H9 (cell line): Measurements from ENCODE around the gene COTL1. TPM values are rescaled to one million over a fixed set of nuclear protein-coding genes. Genes with fewer than 3 reads are reported as not detected.

ENCODE experiments used
- DNase-seq: peaks from one replicate; pipeline ENCODE4 v3.0.0-alpha.2; 2017
- H2AFZ ChIP-seq: one replicate; pipeline ENCODE4 v1.6.1; 2013; ENCODE audit warnings: mild to moderate bottlenecking, low read length, control low read depth, moderate library complexity
- H2AK5ac ChIP-seq: 2 replicates; pipeline ENCODE4 v1.6.1; 2013; ENCODE audit warnings: low read length, control low read depth, mixed read lengths; ENCODE audit not compliant: insufficient read length
- H2BK120ac ChIP-seq: one replicate; pipeline ENCODE4 v1.6.1; 2013; ENCODE audit warnings: low read depth, mild to moderate bottlenecking, low read length, control low read depth, inconsistent platforms; ENCODE audit not compliant: poor library complexity, severe bottlenecking
- H2BK12ac ChIP-seq: 2 replicates; pipeline ENCODE4 v1.6.1; 2013; ENCODE audit warnings: low read length, control low read depth, mixed read lengths, low read depth; ENCODE audit not compliant: insufficient read length
- H2BK15ac ChIP-seq: 2 replicates; pipeline ENCODE4 v1.6.1; 2013; ENCODE audit warnings: low read depth, low read length, control low read depth
- H2BK20ac ChIP-seq: one replicate; pipeline ENCODE4 v1.6.1; 2013; ENCODE audit warnings: low read depth, mild to moderate bottlenecking, low read length, control low read depth, inconsistent platforms; ENCODE audit not compliant: poor library complexity, severe bottlenecking
- H2BK5ac ChIP-seq: 2 replicates; pipeline ENCODE4 v1.6.1; 2013; ENCODE audit warnings: low read length, control low read depth, mixed read lengths; ENCODE audit not compliant: insufficient read length
- H3K14ac ChIP-seq: 2 replicates; pipeline ENCODE4 v1.6.1; 2013; ENCODE audit warnings: low read length, control low read depth; ENCODE audit not compliant: insufficient read depth
- H3K18ac ChIP-seq: 2 replicates; pipeline ENCODE4 v1.6.1; 2013; ENCODE audit warnings: low read depth, mild to moderate bottlenecking, mixed read lengths, low read length, control low read depth; ENCODE audit not compliant: insufficient read length
- H3K23ac ChIP-seq: 2 replicates; pipeline ENCODE4 v1.6.1; 2013; ENCODE audit warnings: low read length, control low read depth, mixed read lengths, low read depth; ENCODE audit not compliant: insufficient read length
- H3K23me2 ChIP-seq: 2 replicates; pipeline ENCODE4 v1.6.1; 2013; ENCODE audit warnings: low read depth, mild to moderate bottlenecking, mixed read lengths, low read length, control low read depth; ENCODE audit not compliant: insufficient read length, poor library complexity, severe bottlenecking
- H3K27ac ChIP-seq: 2 replicates; pipeline ENCODE4 v1.5.1; 2013; ENCODE audit warnings: low read length, control low read depth, mixed read lengths, low read depth; ENCODE audit not compliant: insufficient read length
- H3K27me3 ChIP-seq: 2 replicates; pipeline ENCODE4 v1.6.1; 2013; ENCODE audit warnings: low read length, control low read depth, inconsistent platforms; ENCODE audit not compliant: insufficient read depth
- H3K4ac ChIP-seq: 2 replicates; pipeline ENCODE4 v1.6.1; 2013; ENCODE audit warnings: low read depth, mild to moderate bottlenecking, control low read depth, inconsistent platforms, low read length, moderate library complexity
- H3K4me1 ChIP-seq: 2 replicates; pipeline ENCODE4 v1.6.1; 2013; ENCODE audit warnings: low read length, control low read depth, inconsistent platforms; ENCODE audit not compliant: insufficient read depth
- H3K4me2 ChIP-seq: 2 replicates; pipeline ENCODE4 v1.6.1; 2013; ENCODE audit warnings: low read length, control low read depth, mixed read lengths; ENCODE audit not compliant: insufficient read length, insufficient read depth
- H3K56ac ChIP-seq: 2 replicates; pipeline ENCODE4 v1.6.1; 2013; ENCODE audit warnings: low read depth, mild to moderate bottlenecking, mixed read lengths, low read length, control low read depth; ENCODE audit not compliant: insufficient read length
- H3K79me1 ChIP-seq: 2 replicates; pipeline ENCODE4 v1.6.1; 2013; ENCODE audit warnings: low read depth, mild to moderate bottlenecking, moderate library complexity, low read length, control low read depth, inconsistent platforms; ENCODE audit not compliant: insufficient read depth, poor library complexity, severe bottlenecking
- H3K79me2 ChIP-seq: 2 replicates; pipeline ENCODE4 v1.6.1; 2013; ENCODE audit warnings: low read length, control low read depth, inconsistent platforms; ENCODE audit not compliant: insufficient read depth
- H3K9ac ChIP-seq: 2 replicates; pipeline ENCODE4 v1.6.1; 2013; ENCODE audit warnings: low read length, control low read depth, mixed read lengths; ENCODE audit not compliant: insufficient read length; ENCODE audit errors: extremely low read depth
- H3K9me3 ChIP-seq: one replicate; pipeline ENCODE4 v1.6.1; 2013; ENCODE audit warnings: low read depth, low read length, inconsistent platforms; ENCODE audit not compliant: control insufficient read depth
- H3T11ph ChIP-seq: one replicate; pipeline ENCODE4 v1.6.1; 2013; ENCODE audit warnings: mild to moderate bottlenecking, low read length, control low read depth, inconsistent platforms
- H4K20me1 ChIP-seq: one replicate; pipeline ENCODE4 v1.6.1; 2013; ENCODE audit not compliant: control insufficient read depth, insufficient read length, insufficient read depth
- H4K5ac ChIP-seq: 2 replicates; pipeline ENCODE4 v1.6.1; 2013; ENCODE audit warnings: low read depth, mild to moderate bottlenecking, mixed read lengths, low read length, control low read depth; ENCODE audit not compliant: insufficient read length
- H4K8ac ChIP-seq: replicated peaks from 2 replicates; pipeline ENCODE4 v1.6.1; 2013; ENCODE audit warnings: low read length, control low read depth, mixed read lengths, low read depth; ENCODE audit not compliant: insufficient read length
- H4K91ac ChIP-seq: 2 replicates; pipeline ENCODE4 v1.6.1; 2013; ENCODE audit warnings: low read depth, mild to moderate bottlenecking, moderate library complexity, mixed read lengths, low read length, control low read depth; ENCODE audit not compliant: insufficient read length
- H3K27ac Mint-ChIP-seq, 3 experiments: 2 replicates in 2 of 3; 3 replicates in 1 of 3; pipeline ENCODE4 v1.8.0; 2020 to 2021; ENCODE audit warnings: mixed read lengths in 3 of 3, mild to moderate bottlenecking in 1 of 3, moderate library complexity in 1 of 3
- H3K27me3 Mint-ChIP-seq: 2 replicates; pipeline ENCODE4 v1.8.0; 2021; ENCODE audit warnings: low read depth, mild to moderate bottlenecking, moderate library complexity, mixed read lengths
- H3K36me3 Mint-ChIP-seq, 3 experiments: 2 replicates in 2 of 3; 3 replicates in 1 of 3; pipeline ENCODE4 v1.8.0; 2020 to 2021; ENCODE audit warnings: low read depth in 3 of 3, mixed read lengths in 3 of 3; ENCODE audit not compliant: insufficient read depth in 1 of 3
- H3K4me1 Mint-ChIP-seq, 2 experiments: 2 replicates each; pipeline ENCODE4 v1.8.0; 2020; ENCODE audit warnings: mixed read lengths in 2 of 2
- H3K4me3 Mint-ChIP-seq, 2 experiments: 2 replicates in 1 of 2; 3 replicates in 1 of 2; pipeline ENCODE4 v1.8.0; 2020 to 2021; ENCODE audit warnings: mild to moderate bottlenecking in 2 of 2, mixed read lengths in 2 of 2, moderate library complexity in 1 of 2
- H3K9me3 Mint-ChIP-seq, 2 experiments: 2 replicates in 1 of 2; 3 replicates in 1 of 2; pipeline ENCODE4 v1.8.0; 2020; ENCODE audit warnings: mild to moderate bottlenecking in 2 of 2, mixed read lengths in 2 of 2, moderate library complexity in 1 of 2
- CTCF ChIP-seq: fragments of 200-600 bp; sonication (generic); conservative IDR thresholded peaks from 3 replicates; pipeline ENCODE4 v1.8.0; 2021; ENCODE audit warnings: antibody characterized with exemption, mild to moderate bottlenecking
- WGBS: extraction: QIAGEN DNeasy Blood & Tissue Kit; methylation state at CpG from one replicate; pipeline ENCODE4 v1.1.7; 2013; ENCODE audit warnings: missing lambda C conversion rate, low lambda C conversion rate, mixed read lengths; ENCODE audit not compliant: insufficient read length; ENCODE audit errors: extremely low coverage; 5-methylcytosine and 5-hydroxymethylcytosine counted together
- total RNA-seq: library from RNA; stranded (reverse); gene quantifications from 2 replicates; pipeline ENCODE4 v1.2.1, GENCODE V29; 2021

COTL1 gene
- total RNA-seq, 1 experiment from 2014 or later = 81.4 TPM

GRCh38 chr16:84555418-84556196 is 62.3 kb downstream of the COTL1 start:
- Histone ChIP-seq H2AK5ac (no peak overlapping the region), H3K79me1 (no peaks in the 10 kb centered on the region), H3K56ac (no peak overlapping the region), H3K14ac (peak overlapping the region; percentile 70; the same call in 1 of the 2 replicates), H3K4me2 (no peak overlapping the region), H4K91ac (no peak overlapping the region), H3K9me3 (no peaks in the 10 kb centered on the region), H2BK20ac (peak overlapping the region; percentile 79), H2BK5ac (no peak overlapping the region), H3K9ac (no peak overlapping the region), H2BK15ac (no peak overlapping the region), H3K18ac (peak overlapping the region; percentile 82), H3K27ac (no peak overlapping the region), H4K5ac (no peak overlapping the region), H3K23ac (no peak overlapping the region), H2AFZ (no peak overlapping the region), H3K79me2 (no peaks in the 10 kb centered on the region), H3K23me2 (no peaks in the 10 kb centered on the region), H3T11ph (no peak overlapping the region), H3K27me3 (no peaks in the 10 kb centered on the region), H4K8ac (no peak overlapping the region), H3K4ac (no peak overlapping the region), H4K20me1 (no peaks in the 10 kb centered on the region), H3K4me1 (peaks cover 4% of the 10 kb centered on the region), H2BK120ac (no peak overlapping the region), H2BK12ac (peak overlapping the region; percentile 85)
- DNase-seq = no peak
- Mint-ChIP-seq H3K4me1 (peaks cover 37 to 52% of the 10 kb centered on the region in 2 experiments), H3K36me3 (no peaks in the 10 kb centered on the region), H3K27me3 (no peaks in the 10 kb centered on the region), H3K4me3 (no peak overlapping the region; a peak in 1 of 5 replicates), H3K27ac (peak overlapping the region in 1 of 3 experiments; percentile 13; a peak in 2 of 7 replicates), H3K9me3 (no peaks in the 10 kb centered on the region; a peak in 1 of 5 replicates)
- TF ChIP-seq CTCF = no peak
- no CpG with 5 or more reads among the region's 19 CpGs for WGBS
